ENCODE data around the gene OLA1.

OLA1 gene

DNA sequence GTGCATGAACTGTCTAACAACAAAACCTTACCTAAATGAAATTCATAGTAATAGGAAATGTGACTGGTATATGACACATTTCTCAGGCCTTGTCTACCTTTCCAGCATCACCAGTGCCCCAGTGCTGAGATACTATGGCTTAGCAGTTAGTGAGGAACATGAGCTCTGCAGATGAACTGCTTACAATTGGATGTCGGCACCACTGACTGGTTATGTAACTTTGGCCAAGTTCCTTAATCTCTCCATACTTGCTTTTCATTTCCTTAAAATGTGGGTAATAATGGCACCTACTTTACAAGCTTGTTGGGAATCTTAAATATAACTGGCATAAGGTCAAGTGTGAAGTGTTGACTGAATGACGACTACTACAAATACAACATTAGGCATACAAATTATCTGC is 136.3 kb downstream of the OLA1 start:
- no peaks in the 10 kb centered on the region for H3K9me3 ChIP-seq (ENCODE audit: control insufficient read depth in 2 of 2, low read length in 2 of 2)
- no peaks in the 10 kb centered on the region for H3K36me3 ChIP-seq (ENCODE audit: control insufficient read depth in 2 of 2, insufficient read depth in 2 of 2, low read length in 2 of 2)
- no peak overlapping the region for H3K9ac ChIP-seq (ENCODE audit: low read depth in 1 of 2, low read length in 2 of 2)
- H3K4me3 ChIP-seq (ENCODE audit: low read length in 2 of 2) = no peak overlapping the region
- no peaks in the 10 kb centered on the region for H3K4me1 ChIP-seq (ENCODE audit: control insufficient read depth in 2 of 2, insufficient read depth in 2 of 2, low read length in 2 of 2)
- H3K27me3 ChIP-seq (ENCODE audit: control insufficient read depth in 2 of 2, insufficient read depth in 2 of 2, low read length in 2 of 2) = no peaks in the 10 kb centered on the region
- H3K27ac ChIP-seq (ENCODE audit: low read depth in 2 of 2, low read length in 2 of 2) = no peak overlapping the region

DNA sequence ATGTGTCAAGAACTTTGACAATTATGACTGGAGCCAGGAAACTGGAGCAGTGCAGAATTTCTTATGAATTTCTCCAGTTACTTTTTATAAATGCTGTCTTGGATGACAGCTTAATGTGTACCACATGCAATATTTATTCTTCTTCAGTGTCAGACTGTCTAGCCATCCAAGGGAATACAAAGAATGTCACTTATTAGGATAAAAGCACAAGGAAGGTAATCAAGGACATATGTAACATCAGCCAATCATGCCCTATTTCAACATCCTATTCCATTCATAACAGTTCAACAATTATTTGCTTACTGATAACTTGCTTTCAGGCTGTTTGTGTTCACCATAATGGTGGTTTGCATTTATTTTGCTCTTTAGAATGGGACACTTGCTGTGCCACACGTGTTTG is 139.8 kb downstream of the OLA1 start:
- no peak overlapping the region for H3K9ac ChIP-seq (ENCODE audit: low read depth in 1 of 2, low read length in 2 of 2)
- H3K27me3 ChIP-seq (ENCODE audit: control insufficient read depth in 2 of 2, insufficient read depth in 2 of 2, low read length in 2 of 2) = no peaks in the 10 kb centered on the region
- no peak overlapping the region for H3K4me3 ChIP-seq (ENCODE audit: low read length in 2 of 2)
- no peaks in the 10 kb centered on the region for H3K9me3 ChIP-seq (ENCODE audit: control insufficient read depth in 2 of 2, low read length in 2 of 2)
- H3K27ac ChIP-seq (ENCODE audit: low read depth in 2 of 2, low read length in 2 of 2) = no peak overlapping the region
- H3K4me1 ChIP-seq (ENCODE audit: control insufficient read depth in 2 of 2, insufficient read depth in 2 of 2, low read length in 2 of 2) = no peaks in the 10 kb centered on the region
- no peaks in the 10 kb centered on the region for H3K36me3 ChIP-seq (ENCODE audit: control insufficient read depth in 2 of 2, insufficient read depth in 2 of 2, low read length in 2 of 2)

- Histone ChIP-seq H3K9me3 (ENCODE audit: control insufficient read depth in 2 of 2, low read length in 2 of 2) (no peaks in the 10 kb centered on the region), H3K4me3 (ENCODE audit: low read length in 2 of 2) (no peak overlapping the region), H3K36me3 (ENCODE audit: control insufficient read depth in 2 of 2, insufficient read depth in 2 of 2, low read length in 2 of 2) (no peaks in the 10 kb centered on the region), H3K4me1 (ENCODE audit: control insufficient read depth in 2 of 2, insufficient read depth in 2 of 2, low read length in 2 of 2) (no peaks in the 10 kb centered on the region), H3K27me3 (ENCODE audit: control insufficient read depth in 2 of 2, insufficient read depth in 2 of 2, low read length in 2 of 2) (no peaks in the 10 kb centered on the region), H3K27ac (ENCODE audit: low read depth in 2 of 2, low read length in 2 of 2) (no peak overlapping the region), H3K9ac (ENCODE audit: low read depth in 1 of 2, low read length in 2 of 2) (no peak overlapping the region)
Observed at GRCh38 chr2:174106736-174107135, 141.6 kb downstream of the OLA1 start.

DNA sequence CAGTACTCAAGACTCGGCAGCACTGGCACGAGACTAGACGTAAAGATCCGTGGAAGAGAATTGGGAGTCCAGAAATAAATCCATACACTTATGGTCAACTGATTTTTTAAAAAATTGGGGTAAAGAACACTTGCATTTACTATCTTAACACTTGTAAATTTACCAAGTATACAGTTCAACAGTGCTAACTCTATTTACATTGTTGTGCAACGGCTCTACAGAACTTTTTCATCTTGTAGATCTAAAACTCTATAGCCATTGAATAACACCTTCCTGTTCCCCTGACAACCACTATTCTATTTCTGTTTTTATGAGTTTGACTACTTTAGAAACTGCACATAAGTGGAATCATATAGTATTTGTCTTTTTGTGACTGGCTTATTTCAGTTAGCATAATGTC is 153.8 kb downstream of the OLA1 start:
- no peaks in the 10 kb centered on the region for H3K36me3 ChIP-seq (ENCODE audit: control insufficient read depth in 2 of 2, insufficient read depth in 2 of 2, low read length in 2 of 2)
- no peaks in the 10 kb centered on the region for H3K27me3 ChIP-seq (ENCODE audit: control insufficient read depth in 2 of 2, insufficient read depth in 2 of 2, low read length in 2 of 2)
- no peak overlapping the region for H3K4me3 ChIP-seq (ENCODE audit: low read length in 2 of 2)
- H3K27ac ChIP-seq (ENCODE audit: low read depth in 2 of 2, low read length in 2 of 2) = no peak overlapping the region
- H3K4me1 ChIP-seq (ENCODE audit: control insufficient read depth in 2 of 2, insufficient read depth in 2 of 2, low read length in 2 of 2) = no peaks in the 10 kb centered on the region
- no peak overlapping the region for H3K9ac ChIP-seq (ENCODE audit: low read depth in 1 of 2, low read length in 2 of 2)
- no peaks in the 10 kb centered on the region for H3K9me3 ChIP-seq (ENCODE audit: control insufficient read depth in 2 of 2, low read length in 2 of 2)

GRCh38 chr2:174090476-174090875 is 157.9 kb downstream of the OLA1 start:
- H3K9ac ChIP-seq (ENCODE audit: low read depth in 1 of 2, low read length in 2 of 2) = no peak overlapping the region
- H3K36me3 ChIP-seq (ENCODE audit: control insufficient read depth in 2 of 2, insufficient read depth in 2 of 2, low read length in 2 of 2) = no peaks in the 10 kb centered on the region
- no peaks in the 10 kb centered on the region for H3K4me1 ChIP-seq (ENCODE audit: control insufficient read depth in 2 of 2, insufficient read depth in 2 of 2, low read length in 2 of 2)
- no peaks in the 10 kb centered on the region for H3K27me3 ChIP-seq (ENCODE audit: control insufficient read depth in 2 of 2, insufficient read depth in 2 of 2, low read length in 2 of 2)
- no peaks in the 10 kb centered on the region for H3K9me3 ChIP-seq (ENCODE audit: control insufficient read depth in 2 of 2, low read length in 2 of 2)
- H3K4me3 ChIP-seq (ENCODE audit: low read length in 2 of 2) = no peak overlapping the region
- no peak overlapping the region for H3K27ac ChIP-seq (ENCODE audit: low read depth in 2 of 2, low read length in 2 of 2)

GRCh38 chr2:174088706-174089460 is 159.4 kb downstream of the OLA1 start:
- no peaks in the 10 kb centered on the region for H3K9me3 ChIP-seq (ENCODE audit: control insufficient read depth in 2 of 2, low read length in 2 of 2)
- H3K9ac ChIP-seq (ENCODE audit: low read depth in 1 of 2, low read length in 2 of 2) = no peak overlapping the region
- no peaks in the 10 kb centered on the region for H3K36me3 ChIP-seq (ENCODE audit: control insufficient read depth in 2 of 2, insufficient read depth in 2 of 2, low read length in 2 of 2)
- no peak overlapping the region for H3K4me3 ChIP-seq (ENCODE audit: low read length in 2 of 2)
- H3K4me1 ChIP-seq (ENCODE audit: control insufficient read depth in 2 of 2, insufficient read depth in 2 of 2, low read length in 2 of 2) = no peaks in the 10 kb centered on the region
- H3K27me3 ChIP-seq (ENCODE audit: control insufficient read depth in 2 of 2, insufficient read depth in 2 of 2, low read length in 2 of 2) = no peaks in the 10 kb centered on the region
- H3K27ac ChIP-seq (ENCODE audit: low read depth in 2 of 2, low read length in 2 of 2) = no peak overlapping the region

DNA sequence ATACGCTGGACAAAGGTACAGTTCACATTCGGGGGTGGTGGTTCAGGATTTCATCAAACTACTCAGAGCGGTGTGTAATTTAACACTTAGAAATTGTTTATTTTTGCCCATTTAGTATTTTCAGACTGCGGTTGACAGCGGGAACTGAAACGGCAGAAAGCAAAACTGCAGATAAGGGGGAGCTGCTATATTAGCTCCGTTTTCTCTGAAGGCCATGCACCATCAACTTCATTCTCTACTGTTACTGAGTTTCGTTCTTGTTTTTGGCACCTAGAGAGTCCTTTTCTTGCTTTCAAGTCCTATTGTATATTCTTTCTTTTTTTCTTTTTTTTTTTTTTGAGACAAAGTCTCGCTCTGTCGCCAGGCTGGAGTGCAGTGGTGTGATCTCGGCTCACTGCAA is 161.6 kb downstream of the OLA1 start:
- Histone ChIP-seq H3K4me1 (ENCODE audit: control insufficient read depth in 2 of 2, insufficient read depth in 2 of 2, low read length in 2 of 2) (no peaks in the 10 kb centered on the region), H3K9ac (ENCODE audit: low read depth in 1 of 2, low read length in 2 of 2) (no peak overlapping the region), H3K27ac (ENCODE audit: low read depth in 2 of 2, low read length in 2 of 2) (no peak overlapping the region), H3K9me3 (ENCODE audit: control insufficient read depth in 2 of 2, low read length in 2 of 2) (no peaks in the 10 kb centered on the region), H3K27me3 (ENCODE audit: control insufficient read depth in 2 of 2, insufficient read depth in 2 of 2, low read length in 2 of 2) (no peaks in the 10 kb centered on the region), H3K4me3 (ENCODE audit: low read length in 2 of 2) (no peak overlapping the region), H3K36me3 (ENCODE audit: control insufficient read depth in 2 of 2, insufficient read depth in 2 of 2, low read length in 2 of 2) (no peaks in the 10 kb centered on the region)

DNA sequence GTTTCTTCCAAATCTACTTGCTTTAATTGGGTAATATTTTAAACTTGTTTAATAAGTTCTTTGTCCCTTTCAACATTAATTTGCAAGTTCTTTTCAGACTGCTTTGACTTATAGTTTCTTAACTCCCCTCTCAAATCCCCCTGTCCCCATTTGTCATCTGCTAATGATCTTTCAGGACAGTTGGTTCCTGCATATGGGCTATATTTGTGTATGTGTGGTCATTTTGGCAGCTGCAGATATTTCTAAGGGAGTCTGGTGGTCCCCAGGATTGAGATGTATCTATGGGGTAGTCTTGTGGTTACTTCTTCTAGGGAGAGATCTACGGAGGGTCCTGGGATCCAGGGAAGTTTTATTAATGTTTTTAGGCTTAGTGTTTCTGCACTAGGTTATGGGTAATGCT is 162.6 kb downstream of the OLA1 start:
- no peaks in the 10 kb centered on the region for H3K36me3 ChIP-seq (ENCODE audit: control insufficient read depth in 2 of 2, insufficient read depth in 2 of 2, low read length in 2 of 2)
- no peak overlapping the region for H3K4me3 ChIP-seq (ENCODE audit: low read length in 2 of 2)
- no peaks in the 10 kb centered on the region for H3K9me3 ChIP-seq (ENCODE audit: control insufficient read depth in 2 of 2, low read length in 2 of 2)
- no peaks in the 10 kb centered on the region for H3K27me3 ChIP-seq (ENCODE audit: control insufficient read depth in 2 of 2, insufficient read depth in 2 of 2, low read length in 2 of 2)
- H3K9ac ChIP-seq (ENCODE audit: low read depth in 1 of 2, low read length in 2 of 2) = no peak overlapping the region
- H3K4me1 ChIP-seq (ENCODE audit: control insufficient read depth in 2 of 2, insufficient read depth in 2 of 2, low read length in 2 of 2) = no peaks in the 10 kb centered on the region
- H3K27ac ChIP-seq (ENCODE audit: low read depth in 2 of 2, low read length in 2 of 2) = no peak overlapping the region

- Histone ChIP-seq H3K4me3 (ENCODE audit: low read length in 2 of 2) (no peak overlapping the region), H3K9ac (ENCODE audit: low read depth in 1 of 2, low read length in 2 of 2) (no peak overlapping the region), H3K9me3 (ENCODE audit: control insufficient read depth in 2 of 2, low read length in 2 of 2) (no peaks in the 10 kb centered on the region), H3K27ac (ENCODE audit: low read depth in 2 of 2, low read length in 2 of 2) (no peak overlapping the region), H3K36me3 (ENCODE audit: control insufficient read depth in 2 of 2, insufficient read depth in 2 of 2, low read length in 2 of 2) (no peaks in the 10 kb centered on the region), H3K27me3 (ENCODE audit: control insufficient read depth in 2 of 2, insufficient read depth in 2 of 2, low read length in 2 of 2) (no peaks in the 10 kb centered on the region), H3K4me1 (ENCODE audit: control insufficient read depth in 2 of 2, insufficient read depth in 2 of 2, low read length in 2 of 2) (no peaks in the 10 kb centered on the region)
Observed at GRCh38 chr2:174083843-174084458, 164.4 kb downstream of the OLA1 start.

DNA sequence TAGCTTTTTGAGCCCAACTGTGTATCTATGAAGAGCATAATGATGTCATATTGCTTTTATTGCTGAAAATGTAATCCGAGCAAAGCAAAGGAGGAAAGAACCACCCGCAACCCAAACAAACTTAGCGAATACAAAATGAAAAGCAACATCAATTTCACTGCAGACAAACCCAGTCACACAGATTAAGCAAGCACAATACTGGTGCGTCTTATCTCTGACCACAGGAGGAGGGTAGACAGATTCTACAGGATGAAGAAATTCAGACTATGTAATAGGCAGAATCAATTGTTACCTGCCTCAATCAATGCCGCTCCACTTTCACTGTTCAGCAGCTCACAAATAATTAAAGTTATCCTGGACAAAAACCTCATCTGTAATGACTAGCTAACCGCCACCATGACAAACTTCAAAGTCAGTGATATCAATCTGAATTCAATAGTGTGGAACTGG is 167.6 kb downstream of the OLA1 start:
- no peaks in the 10 kb centered on the region for H3K4me1 ChIP-seq (ENCODE audit: control insufficient read depth in 2 of 2, insufficient read depth in 2 of 2, low read length in 2 of 2)
- H3K27me3 ChIP-seq (ENCODE audit: control insufficient read depth in 2 of 2, insufficient read depth in 2 of 2, low read length in 2 of 2) = no peaks in the 10 kb centered on the region
- no peak overlapping the region for H3K9ac ChIP-seq (ENCODE audit: low read depth in 1 of 2, low read length in 2 of 2)
- no peak overlapping the region for H3K4me3 ChIP-seq (ENCODE audit: low read length in 2 of 2)
- H3K36me3 ChIP-seq (ENCODE audit: control insufficient read depth in 2 of 2, insufficient read depth in 2 of 2, low read length in 2 of 2) = no peaks in the 10 kb centered on the region
- H3K27ac ChIP-seq (ENCODE audit: low read depth in 2 of 2, low read length in 2 of 2) = no peak overlapping the region
- H3K9me3 ChIP-seq (ENCODE audit: control insufficient read depth in 2 of 2, low read length in 2 of 2) = no peaks in the 10 kb centered on the region

Data from mucosa of rectum (tissue), 2 donors.